Kasumi-1 (cell line): ENCODE results near the gene CNOT3.
"Not testable (repeated sequence)": the region's sequence is repeated elsewhere in the genome, so short reads cannot be mapped to it uniquely, and the experiment has no call there.

ENCODE experiments used
- DNase-seq, 2 experiments: peaks; one replicate each; lab custom pipeline; 2025; lab: John Stamatoyannopoulos, UW

Gene CNOT3

GRCh38 chr19:54191011-54191810 is 53.6 kb downstream of the CNOT3 start, which contains the start of gene TSEN34:
Gene TSEN34 (plus strand): TSS chr19:54191308. CDS start chr19:54191365, 57 bp downstream.
- peak; percentile 69 to 76 for DNase-seq

DNA sequence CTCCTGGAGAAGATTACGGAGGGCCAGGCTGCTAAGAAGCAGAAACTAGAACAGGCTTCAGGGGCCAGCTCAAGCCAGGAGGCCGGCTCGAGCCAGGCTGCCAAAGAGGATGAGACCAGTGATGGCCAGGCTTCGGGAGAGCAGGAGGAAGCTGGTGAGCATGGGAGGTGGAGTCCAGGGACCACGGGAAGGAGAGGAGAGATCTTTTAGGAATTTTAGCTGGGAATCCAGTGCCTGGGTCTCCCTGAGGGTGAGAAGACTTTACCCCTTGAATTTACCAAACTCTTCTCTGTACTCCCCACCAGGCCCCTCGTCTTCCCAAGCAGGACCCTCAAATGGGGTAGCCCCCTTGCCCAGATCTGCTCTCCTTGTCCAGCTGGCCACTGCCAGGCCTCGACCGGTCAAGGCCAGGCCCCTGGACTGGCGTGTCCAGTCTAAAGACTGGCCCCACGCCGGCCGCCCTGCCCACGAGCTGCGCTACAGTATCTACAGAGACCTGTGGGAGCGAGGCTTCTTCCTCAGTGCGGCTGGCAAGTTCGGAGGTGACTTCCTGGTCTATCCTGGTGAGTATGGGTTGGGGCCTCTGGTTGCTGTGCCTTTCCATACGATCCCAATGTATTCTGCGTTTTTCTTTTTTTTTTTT is 54.4 kb downstream of the CNOT3 start:
- no peak for DNase-seq

- no peak for DNase-seq
Observed at GRCh38 chr19:54193011-54193410, 55.4 kb downstream of the CNOT3 start.

DNA sequence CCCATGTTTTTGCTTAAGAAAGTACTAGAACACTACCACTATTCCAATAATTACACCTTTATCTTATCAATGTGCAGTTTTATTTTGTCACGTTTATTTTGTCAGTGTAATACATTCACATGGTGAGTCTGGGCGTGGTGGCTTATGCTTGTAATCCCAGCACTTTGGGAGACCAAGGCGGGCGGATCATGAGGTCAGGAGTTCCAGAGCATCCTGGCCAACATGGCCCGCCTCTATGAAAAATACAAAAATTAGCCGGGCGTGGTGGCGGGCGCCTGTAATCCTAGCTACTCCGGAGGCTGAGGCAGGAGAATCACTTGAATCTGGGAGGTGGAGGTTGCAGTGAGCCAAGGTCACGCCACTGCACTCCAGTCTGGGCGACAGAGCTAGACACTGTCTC is 56.9 kb downstream of the CNOT3 start:
- DNase-seq = not testable (repeated sequence)

DNA sequence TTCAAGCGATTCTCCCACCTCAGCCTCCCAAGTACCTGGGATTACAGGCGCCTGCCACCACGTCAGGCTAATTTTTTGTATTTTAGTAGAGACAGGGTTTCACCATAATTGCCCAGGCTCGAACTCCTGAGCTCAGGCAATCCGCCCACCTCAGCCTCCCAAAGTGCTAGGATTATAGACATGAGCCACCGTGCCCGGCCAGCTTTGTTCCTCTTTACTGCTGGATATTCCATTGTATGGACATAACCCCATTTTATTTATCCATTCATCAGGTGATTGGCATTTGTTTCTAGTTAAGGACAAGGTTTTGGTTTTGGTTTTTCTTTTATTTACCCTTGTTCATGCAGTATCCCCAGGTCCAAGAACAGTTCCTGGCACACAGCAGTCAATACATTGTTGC is 59.0 kb downstream of the CNOT3 start:
- no peak for DNase-seq

- no peak for DNase-seq
Observed at GRCh38 chr19:54197121-54197520, 59.6 kb downstream of the CNOT3 start.

GRCh38 chr19:54199401-54199800 is 61.8 kb downstream of the CNOT3 start:
- DNase-seq = no peak

DNA sequence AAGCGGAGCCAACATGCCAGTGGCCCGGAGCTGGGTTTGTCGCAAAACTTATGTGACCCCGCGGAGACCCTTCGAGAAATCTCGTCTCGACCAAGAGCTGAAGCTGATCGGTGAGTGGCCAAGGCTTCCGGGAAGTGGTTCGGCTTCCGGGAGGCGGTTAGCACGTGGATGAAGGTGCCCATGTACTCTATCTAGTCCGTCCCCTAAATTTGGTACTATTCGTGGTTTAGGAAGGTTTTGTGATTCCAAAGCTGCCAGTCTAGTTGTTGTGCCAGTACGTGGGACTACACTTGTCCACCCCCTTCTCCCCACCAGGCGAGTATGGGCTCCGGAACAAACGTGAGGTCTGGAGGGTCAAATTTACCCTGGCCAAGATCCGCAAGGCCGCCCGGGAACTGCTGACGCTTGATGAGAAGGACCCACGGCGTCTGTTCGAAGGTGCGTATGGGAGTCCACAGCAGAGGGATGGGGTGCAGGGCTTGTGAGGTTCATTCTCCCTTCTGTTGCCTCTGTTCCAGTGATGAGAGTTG is 63.7 kb downstream of the CNOT3 start:
- DNase-seq = no peak

GRCh38 chr19:54201980-54202379 is 64.4 kb downstream of the CNOT3 start:
- no peak for DNase-seq

- DNase-seq = no peak
Observed at GRCh38 chr19:54203151-54203611, 65.6 kb downstream of the CNOT3 start.

GRCh38 chr19:54204767-54205468 is 67.4 kb downstream of the CNOT3 start:
- no peak for DNase-seq
